Endodermal cell (in vitro differentiated cells): Measurements from ENCODE around the gene CAMK4. TPM values are rescaled to one million over a fixed set of nuclear protein-coding genes. Genes with fewer than 3 reads are reported as not detected.

Experiments used
- DNase-seq: peaks from one replicate; pipeline ENCODE4 v3.0.0-alpha.2; 2017
- H3K27ac ChIP-seq: 2 replicates; pipeline ENCODE4 v1.5.1; 2013; ENCODE audit warnings: mild to moderate bottlenecking, low read depth, low read length, moderate library complexity
- H3K27me3 ChIP-seq: 2 replicates; pipeline ENCODE4 v1.6.1; 2013; ENCODE audit warnings: mild to moderate bottlenecking, low read length, moderate library complexity; ENCODE audit not compliant: insufficient read depth, control insufficient read depth, poor library complexity, severe bottlenecking
- H3K36me3 ChIP-seq: 2 replicates; pipeline ENCODE4 v1.7.0; 2013; ENCODE audit warnings: mild to moderate bottlenecking, low read length, moderate library complexity; ENCODE audit not compliant: control insufficient read depth, insufficient read depth
- H3K4me1 ChIP-seq: one replicate; pipeline ENCODE4 v1.7.0; 2013; ENCODE audit warnings: low read length; ENCODE audit not compliant: control insufficient read depth, insufficient read depth
- H3K4me3 ChIP-seq: 2 replicates; pipeline ENCODE4 v1.5.1; 2013; ENCODE audit warnings: mild to moderate bottlenecking, low read length, moderate library complexity
- H3K9ac ChIP-seq: 2 replicates; pipeline ENCODE4 v1.6.1; 2013; ENCODE audit warnings: mild to moderate bottlenecking, low read length, moderate library complexity; ENCODE audit not compliant: poor library complexity, severe bottlenecking; ENCODE audit errors: extremely low read depth
- H3K9me3 ChIP-seq: 2 replicates; pipeline ENCODE4 v1.6.1; 2013; ENCODE audit warnings: mild to moderate bottlenecking, low read length, moderate library complexity; ENCODE audit not compliant: control insufficient read depth
- H3K27ac Mint-ChIP-seq: 2 replicates; pipeline ENCODE4 v1.8.0; 2020; ENCODE audit warnings: mixed read lengths
- H3K27me3 Mint-ChIP-seq: 2 replicates; pipeline ENCODE4 v1.8.0; 2021; ENCODE audit warnings: mild to moderate bottlenecking, mixed read lengths; ENCODE audit not compliant: insufficient read depth
- H3K36me3 Mint-ChIP-seq: 2 replicates; pipeline ENCODE4 v1.8.0; 2020; ENCODE audit warnings: low read depth, mixed read lengths
- H3K4me1 Mint-ChIP-seq: 2 replicates; pipeline ENCODE4 v1.8.0; 2020; ENCODE audit warnings: mixed read lengths
- H3K4me3 Mint-ChIP-seq: 2 replicates; pipeline ENCODE4 v1.8.0; 2020; ENCODE audit warnings: mild to moderate bottlenecking, moderate library complexity, mixed read lengths
- H3K9me3 Mint-ChIP-seq: 2 replicates; pipeline ENCODE4 v1.8.0; 2020; ENCODE audit warnings: mild to moderate bottlenecking, mixed read lengths
- WGBS, 2 experiments: methylation state at CpG; one replicate each; pipeline versions ENCODE4 v1.1.5 to v1.1.7; 2013; ENCODE audit warnings: missing lambda C conversion rate in 2 of 2, mixed read lengths in 1 of 2; ENCODE audit not compliant: insufficient coverage in 1 of 2, insufficient read length in 1 of 2; 5-methylcytosine and 5-hydroxymethylcytosine counted together
- total RNA-seq, 2 donors: library from RNA; stranded (reverse); fragmentation: NEBNext Ultra II Directional in 1 of 2; extraction: Animal tissue kit (Norgen Biotek cat#: 25700) in 1 of 2; gene quantifications; 2 replicates in 1 of 2; 3 replicates in 1 of 2; pipeline ENCODE4 v1.2.1, GENCODE V29; 2021
- TF ChIP-seq, protein P1 (sequence below): fragments of 200-600 bp; sonication (generic); conservative IDR thresholded peaks from 2 replicates; pipeline ENCODE4 v1.5.0; 2021; ENCODE audit warnings: antibody characterized with exemption, mild to moderate bottlenecking

Gene CAMK4
- total RNA-seq, 2 donors from 2014 or later = 2.8 to 3.9 TPM

DNA sequence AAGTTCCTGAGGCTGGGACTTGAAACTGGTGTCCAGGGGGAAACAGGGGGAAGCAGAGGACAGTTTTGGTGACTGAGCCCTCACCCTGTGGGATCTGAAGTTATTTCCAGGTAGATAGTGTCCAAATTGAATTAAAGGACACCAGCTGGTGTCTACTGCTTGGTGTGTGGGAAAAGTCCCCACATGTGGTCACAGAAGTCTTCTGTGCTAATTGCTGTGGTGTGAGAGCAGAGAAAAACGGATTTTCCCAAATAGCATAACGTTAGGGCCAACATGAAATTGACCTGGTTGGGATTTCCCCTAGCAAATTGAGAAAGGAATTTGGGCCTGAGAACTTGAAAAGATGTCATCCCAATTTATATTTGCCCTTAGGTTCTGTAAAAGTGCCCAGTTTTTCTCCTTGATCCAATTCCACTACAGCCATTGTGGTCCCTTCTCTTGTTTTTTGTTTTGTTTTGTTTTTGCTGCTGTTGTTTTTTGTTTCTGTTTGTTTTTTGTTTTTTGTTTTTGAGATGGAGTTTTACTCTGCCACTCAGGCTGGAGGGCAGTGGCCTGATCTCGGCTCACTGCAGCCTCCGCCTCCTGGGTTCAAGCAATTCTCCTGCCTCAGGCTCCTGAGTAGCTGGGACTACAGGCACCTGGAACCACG lies 293.8 kb downstream of the CAMK4 start:
- Histone ChIP-seq H3K9me3 (no peaks in the 10 kb centered on the region), H3K4me3 (no peak overlapping the region), H3K9ac (no peak overlapping the region), H3K4me1 (peaks cover 5% of the 10 kb centered on the region), H3K27me3 (no peaks in the 10 kb centered on the region), H3K36me3 (no peaks in the 10 kb centered on the region), H3K27ac (no peak overlapping the region)
- no peaks in the 10 kb centered on the region for H3K27me3 Mint-ChIP-seq
- H3K36me3 Mint-ChIP-seq = no peaks in the 10 kb centered on the region
- no peak for DNase-seq
- no peaks in the 10 kb centered on the region for H3K9me3 Mint-ChIP-seq
- no peak overlapping the region for H3K27ac Mint-ChIP-seq
- H3K4me3 Mint-ChIP-seq = no peak overlapping the region
- H3K4me1 Mint-ChIP-seq = peaks cover 10% of the 10 kb centered on the region
- TF ChIP-seq, protein P1, sequence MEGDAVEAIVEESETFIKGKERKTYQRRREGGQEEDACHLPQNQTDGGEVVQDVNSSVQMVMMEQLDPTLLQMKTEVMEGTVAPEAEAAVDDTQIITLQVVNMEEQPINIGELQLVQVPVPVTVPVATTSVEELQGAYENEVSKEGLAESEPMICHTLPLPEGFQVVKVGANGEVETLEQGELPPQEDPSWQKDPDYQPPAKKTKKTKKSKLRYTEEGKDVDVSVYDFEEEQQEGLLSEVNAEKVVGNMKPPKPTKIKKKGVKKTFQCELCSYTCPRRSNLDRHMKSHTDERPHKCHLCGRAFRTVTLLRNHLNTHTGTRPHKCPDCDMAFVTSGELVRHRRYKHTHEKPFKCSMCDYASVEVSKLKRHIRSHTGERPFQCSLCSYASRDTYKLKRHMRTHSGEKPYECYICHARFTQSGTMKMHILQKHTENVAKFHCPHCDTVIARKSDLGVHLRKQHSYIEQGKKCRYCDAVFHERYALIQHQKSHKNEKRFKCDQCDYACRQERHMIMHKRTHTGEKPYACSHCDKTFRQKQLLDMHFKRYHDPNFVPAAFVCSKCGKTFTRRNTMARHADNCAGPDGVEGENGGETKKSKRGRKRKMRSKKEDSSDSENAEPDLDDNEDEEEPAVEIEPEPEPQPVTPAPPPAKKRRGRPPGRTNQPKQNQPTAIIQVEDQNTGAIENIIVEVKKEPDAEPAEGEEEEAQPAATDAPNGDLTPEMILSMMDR = no peak
- WGBS, 2 experiments = 90 to 93% methylated on average over 3 to 5 of the region's 5 CpGs

DNA sequence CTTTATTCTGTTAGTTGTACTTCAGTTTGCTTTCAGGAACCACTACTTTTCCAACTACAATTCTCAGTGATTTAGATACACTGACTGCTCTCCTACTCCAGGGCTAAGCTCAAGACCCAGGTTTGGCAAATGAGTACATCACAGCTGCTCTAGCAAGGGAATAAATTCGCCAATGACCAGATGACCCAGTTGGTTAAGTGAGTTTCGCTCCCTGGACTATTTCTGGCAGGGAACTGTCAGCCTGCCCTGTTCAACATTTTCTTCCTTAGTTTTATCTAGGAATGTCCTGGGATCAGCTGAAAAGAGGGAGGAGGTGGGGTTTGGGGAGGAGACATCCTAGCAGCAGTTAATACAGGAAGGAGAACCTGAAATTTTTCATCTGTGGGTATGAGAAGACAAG lies 294.6 kb downstream of the CAMK4 start:
- Histone ChIP-seq H3K36me3 (no peaks in the 10 kb centered on the region), H3K9me3 (no peaks in the 10 kb centered on the region), H3K27ac (no peak overlapping the region), H3K4me3 (no peak overlapping the region), H3K4me1 (peaks cover 2% of the 10 kb centered on the region), H3K27me3 (no peaks in the 10 kb centered on the region), H3K9ac (no peak overlapping the region)
- 98 to 100% methylated on average over 1 to 2 of the region's 2 CpGs for WGBS, 2 experiments
- TF ChIP-seq, protein P1 = no peak
- Mint-ChIP-seq H3K27ac (no peak overlapping the region), H3K36me3 (no peaks in the 10 kb centered on the region), H3K27me3 (no peaks in the 10 kb centered on the region), H3K4me1 (peaks cover 4% of the 10 kb centered on the region), H3K9me3 (no peaks in the 10 kb centered on the region), H3K4me3 (no peak overlapping the region)
- DNase-seq = no peak

DNA sequence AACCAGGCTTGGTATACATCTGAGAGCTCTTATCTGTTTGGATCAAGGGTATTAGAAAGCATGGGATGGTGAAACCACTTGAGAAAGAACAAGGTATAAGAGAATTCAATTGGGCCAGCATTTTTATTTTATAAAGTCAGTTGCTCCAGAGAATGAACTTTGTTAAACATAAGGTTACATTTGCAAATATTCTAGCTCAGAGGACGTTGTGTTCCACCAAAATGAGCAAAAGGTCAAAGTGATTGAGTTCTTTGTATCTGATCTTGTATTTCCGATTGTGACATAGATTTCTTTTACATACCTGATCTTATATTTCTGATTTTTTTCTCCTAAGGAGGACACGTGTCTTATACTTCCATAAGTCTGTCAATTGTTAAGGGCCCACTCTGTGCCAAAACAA lies 296.7 kb downstream of the CAMK4 start:
- Mint-ChIP-seq H3K4me1 (no peaks in the 10 kb centered on the region), H3K27ac (no peak overlapping the region), H3K36me3 (no peaks in the 10 kb centered on the region), H3K27me3 (no peaks in the 10 kb centered on the region), H3K4me3 (no peak overlapping the region), H3K9me3 (no peaks in the 10 kb centered on the region)
- DNase-seq = no peak
- Histone ChIP-seq H3K27ac (no peak overlapping the region), H3K27me3 (no peaks in the 10 kb centered on the region), H3K36me3 (no peaks in the 10 kb centered on the region), H3K9ac (no peak overlapping the region), H3K4me1 (no peaks in the 10 kb centered on the region), H3K9me3 (no peaks in the 10 kb centered on the region), H3K4me3 (no peak overlapping the region)
- 94 to 100% methylated on average over 1 to 3 of the region's 3 CpGs for WGBS, 2 experiments
- TF ChIP-seq, protein P1 = no peak
